Upper lobe of left lung (tissue), 4 donors: Measurements from ENCODE around the gene D2HGDH.

Experiments
- CTCF ChIP-seq, 6 experiments: fragments of 450-650 bp in 4 of 6; fragments of 200-600 bp in 2 of 6; sonication (generic) in 2 of 6; IDR thresholded peaks; one replicate each; pipeline ENCODE4 v1.5.1; 2016 to 2019; ENCODE audit warnings: antibody characterized with exemption in 6 of 6
- POLR2A ChIP-seq, 4 donors: fragments of 450-650 bp; IDR thresholded peaks; one replicate each; pipeline ENCODE4 v1.5.1; 2016 to 2017; ENCODE audit warnings: antibody characterized with exemption in 4 of 4, mild to moderate bottlenecking in 2 of 4
- POLR2AphosphoS5 ChIP-seq, 2 donors: sonication (generic); formaldehyde crosslinking; IDR thresholded peaks; one replicate each; pipeline ENCODE4 v1.5.1; 2017; ENCODE audit warnings: antibody characterized with exemption in 2 of 2

DNA sequence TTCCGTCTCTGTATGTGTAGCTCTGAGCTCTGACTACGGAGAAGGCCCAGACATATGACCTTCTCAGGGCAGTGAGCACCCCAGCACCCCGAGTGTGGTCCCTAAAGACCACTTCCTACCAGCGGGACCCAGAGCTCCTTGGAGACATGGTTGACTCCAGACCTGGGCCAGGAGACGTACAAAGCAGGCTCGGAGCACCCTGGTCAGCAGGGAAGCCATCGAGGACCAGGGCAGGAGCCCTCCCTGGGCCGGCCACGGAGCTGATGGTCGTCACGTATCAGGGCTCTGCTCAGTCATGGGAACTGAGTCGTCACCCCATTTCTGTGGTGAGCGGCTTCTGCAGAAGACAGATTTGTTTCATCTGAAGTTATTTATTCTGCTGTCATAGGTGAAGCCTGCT lies 61.8 kb downstream of the D2HGDH start:
- TF ChIP-seq CTCF (IDR thresholded peaks at IDR 0.05) (no peak), POLR2AphosphoS5 (IDR thresholded peaks at IDR 0.05) (no peak), POLR2A (IDR thresholded peaks at IDR 0.05) (no peak)
